HG03520 (cell line): ENCODE data around the gene CANT1.

Experiments used
- ATAC-seq: cut with Tn5 transposase; IDR thresholded peaks from one replicate; pipeline ENCODE4 v1.9.1; 2021; ENCODE audit warnings: mild to moderate bottlenecking, moderate library complexity; ENCODE audit not compliant: unreplicated experiment

CANT1 gene

DNA sequence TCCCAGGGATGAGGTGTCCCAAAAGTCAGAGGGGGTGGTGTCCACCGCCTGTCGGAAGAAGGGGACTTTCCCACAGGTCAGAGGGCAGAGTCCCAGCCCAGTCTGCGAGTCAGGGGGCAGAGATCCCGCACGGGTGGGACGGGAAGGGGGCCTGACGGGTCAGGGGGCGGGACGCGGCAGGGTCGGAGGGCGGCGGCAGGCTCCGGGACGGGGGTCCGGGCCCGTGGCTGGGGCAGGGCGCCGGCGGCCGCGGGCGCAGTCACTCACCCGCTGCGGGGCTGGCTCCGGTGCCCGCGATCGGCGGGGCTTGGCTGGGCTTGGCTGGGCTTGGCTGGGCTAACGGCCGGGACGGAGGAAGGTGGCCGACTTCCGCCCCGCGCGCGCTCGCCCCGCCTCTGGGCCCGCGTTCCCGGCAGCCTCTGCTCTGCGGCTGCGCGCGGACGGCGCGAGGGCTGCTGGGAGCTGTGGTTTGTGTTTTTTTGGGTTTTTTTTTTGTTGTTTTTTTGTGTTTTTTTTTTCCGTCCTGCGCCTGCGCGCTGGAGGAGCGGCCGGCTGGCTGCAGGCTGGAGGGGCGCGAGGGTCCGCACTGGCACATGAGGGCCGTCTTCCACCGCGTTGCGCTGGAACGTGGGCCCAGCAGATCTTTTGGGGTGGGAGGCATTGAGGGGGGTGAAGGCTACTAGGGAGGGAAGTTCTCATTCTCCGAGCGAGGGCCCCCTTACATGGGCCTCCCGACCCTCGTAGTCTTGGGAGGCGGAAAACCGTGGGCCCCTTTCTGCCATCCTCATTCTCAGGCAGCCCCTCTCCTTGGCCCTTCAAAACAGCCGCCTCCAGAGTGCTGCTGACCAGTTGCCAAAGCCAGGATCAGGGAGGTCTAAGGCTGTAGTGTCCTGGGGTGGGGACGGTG lies at the start of gene CANT1:
CANT1 (minus strand) TSS at position 368 of the 907 bp plus-strand sequence. CDS start 12,142 bp downstream, outside the sequence.
- peak; percentile 81 for ATAC-seq

DNA sequence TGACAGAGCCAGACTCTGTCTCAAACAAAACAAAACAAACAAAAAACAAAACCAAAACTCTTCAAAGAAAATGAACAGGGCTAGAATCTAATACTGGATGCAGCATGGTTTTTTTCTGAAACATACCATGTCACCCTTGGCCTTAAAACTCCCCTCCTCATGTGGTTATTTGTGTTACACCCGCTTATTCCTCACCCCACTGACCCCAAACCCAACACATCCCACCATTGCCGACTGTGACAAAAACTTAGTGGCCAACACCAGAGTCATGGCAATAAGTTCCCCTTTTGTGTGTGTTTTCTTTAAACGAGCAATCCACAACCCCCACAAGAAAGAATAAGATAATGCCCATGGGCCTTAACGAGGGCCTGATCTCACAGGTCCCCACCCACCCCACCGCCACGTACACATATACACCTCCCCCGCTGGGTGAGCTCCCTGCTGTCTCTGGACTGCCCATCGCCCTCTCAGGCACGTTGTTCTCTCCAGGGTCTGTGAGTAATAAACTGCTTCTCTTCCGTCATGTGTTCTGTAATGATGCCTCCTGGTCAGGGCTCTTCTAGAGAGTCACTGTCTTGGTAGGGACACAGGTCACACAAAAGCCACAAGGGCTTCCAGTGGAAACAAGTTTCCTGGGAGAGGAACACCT lies 48.3 kb upstream of the CANT1 start:
- no peak for ATAC-seq

DNA sequence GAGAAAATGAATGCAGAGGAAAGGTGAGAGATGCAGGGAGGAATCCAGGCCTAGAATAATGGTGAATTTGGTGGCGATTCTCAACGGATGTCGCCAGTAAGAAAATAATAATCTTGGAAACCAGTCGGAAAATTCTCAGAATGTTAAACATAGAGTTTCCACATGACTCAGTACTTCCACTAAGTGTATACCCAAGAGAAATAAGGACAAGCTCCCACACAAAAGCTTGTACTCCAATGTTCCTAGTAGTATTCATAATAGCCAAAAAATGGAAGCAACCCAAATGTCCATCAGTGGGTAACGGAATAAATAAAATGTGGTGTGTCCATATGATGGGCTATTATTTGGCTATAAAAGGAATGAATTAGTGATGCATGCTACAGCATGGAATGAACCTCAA lies 45.6 kb upstream of the CANT1 start:
- no peak for ATAC-seq

DNA sequence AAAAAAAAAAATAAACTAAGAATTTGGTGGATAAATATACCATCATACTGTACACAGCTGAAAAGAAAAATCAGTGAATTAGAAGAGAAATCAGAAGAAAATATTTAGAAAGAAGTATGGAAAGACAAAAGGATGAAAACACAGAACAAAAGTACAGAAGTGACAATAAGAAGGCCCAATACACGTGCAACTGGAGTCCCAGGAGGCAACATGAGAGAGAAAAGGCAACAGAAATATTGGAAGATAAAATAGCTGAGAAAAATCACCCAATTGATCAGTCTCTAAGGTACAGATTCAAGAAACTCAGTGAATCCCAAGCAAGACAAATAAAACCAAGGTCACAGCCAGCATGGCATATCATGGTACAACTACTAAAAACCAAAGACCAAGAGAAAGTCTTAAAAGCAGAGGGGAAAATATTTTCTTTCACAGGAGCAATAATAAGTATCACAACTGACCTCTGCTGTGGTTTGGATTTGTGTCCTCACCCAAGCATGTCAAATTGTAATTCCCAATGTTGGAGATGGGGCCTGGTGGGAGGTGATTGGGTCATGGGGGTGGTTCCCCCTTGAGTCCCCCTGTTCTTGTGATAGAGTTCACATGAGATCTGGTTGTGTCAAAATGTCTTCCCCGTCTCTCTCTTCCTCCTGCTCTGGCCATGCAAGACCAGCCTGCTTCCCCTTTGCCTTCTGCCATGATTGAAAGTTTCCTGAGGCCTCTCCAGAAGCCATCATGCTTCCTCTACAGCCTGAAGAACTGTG lies 44.8 kb upstream of the CANT1 start:
- ATAC-seq: no peak

DNA sequence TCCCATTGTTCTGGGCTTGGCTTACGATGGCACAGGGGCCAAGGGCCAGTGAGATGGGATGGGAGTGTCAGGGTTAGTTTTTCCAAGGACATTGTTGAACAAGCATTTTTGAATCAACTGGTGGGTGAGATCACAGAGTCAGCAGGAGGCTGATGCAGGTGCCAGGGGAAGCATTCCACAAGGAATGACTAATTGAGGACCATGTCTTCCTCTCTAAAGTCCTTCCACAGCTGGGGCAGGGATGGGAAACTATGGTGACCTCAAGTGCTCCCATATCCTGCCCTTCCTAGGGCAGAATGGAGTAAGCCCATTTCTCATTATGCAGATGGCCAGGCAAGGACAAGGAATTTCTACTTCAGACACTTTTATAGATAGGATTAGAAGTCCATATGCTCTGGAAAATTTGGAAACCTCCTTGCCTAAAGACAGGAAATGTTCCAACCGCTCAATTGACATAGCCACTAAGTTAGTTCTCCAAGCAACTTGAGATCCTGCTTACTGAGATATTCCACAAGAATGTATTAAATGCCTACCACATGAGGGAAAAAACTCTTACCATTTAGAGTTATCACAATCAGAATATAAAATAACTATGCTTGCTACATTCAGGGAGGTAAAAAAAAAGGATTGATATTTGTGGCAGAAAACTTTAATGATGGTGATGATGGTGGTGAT lies 43.8 kb upstream of the CANT1 start:
- ATAC-seq: no peak

DNA sequence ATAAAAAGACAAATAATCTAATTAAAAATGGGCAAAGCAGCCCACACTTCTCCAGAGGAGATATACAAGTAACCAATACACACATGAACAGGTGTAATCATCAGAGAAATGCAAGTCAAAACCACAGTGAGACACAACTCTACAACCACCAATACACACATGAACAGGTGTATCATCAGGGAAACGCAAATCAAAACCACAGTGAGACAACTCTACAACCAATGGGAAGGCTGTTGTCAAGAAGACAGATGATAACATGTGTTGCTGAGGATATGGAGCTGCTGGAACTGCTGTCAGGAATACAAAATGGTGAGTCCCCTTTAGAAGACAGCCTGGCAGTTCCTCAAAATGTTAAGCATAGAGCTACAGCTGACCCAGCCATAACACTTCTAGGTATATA lies 42.6 kb upstream of the CANT1 start:
- no peak for ATAC-seq

DNA sequence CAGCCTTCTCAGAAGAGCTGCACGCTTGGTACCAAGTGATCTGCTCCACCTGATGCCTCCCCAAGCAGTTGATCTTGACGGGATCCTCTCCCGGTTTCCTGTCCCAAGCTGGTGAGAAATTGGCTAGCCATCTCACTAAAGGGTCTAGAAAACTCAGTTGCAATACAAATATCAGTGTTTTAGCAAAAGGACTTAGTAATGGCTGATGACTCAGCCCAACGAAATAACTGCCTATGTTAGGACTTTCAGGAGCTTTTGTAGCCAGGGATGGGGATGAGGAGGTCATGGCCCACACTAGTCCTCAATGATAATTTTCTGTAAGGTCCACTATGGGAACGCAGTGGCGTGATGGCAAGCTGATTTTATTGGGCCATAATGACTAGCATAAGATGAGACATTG lies 41.7 kb upstream of the CANT1 start:
- no peak for ATAC-seq

DNA sequence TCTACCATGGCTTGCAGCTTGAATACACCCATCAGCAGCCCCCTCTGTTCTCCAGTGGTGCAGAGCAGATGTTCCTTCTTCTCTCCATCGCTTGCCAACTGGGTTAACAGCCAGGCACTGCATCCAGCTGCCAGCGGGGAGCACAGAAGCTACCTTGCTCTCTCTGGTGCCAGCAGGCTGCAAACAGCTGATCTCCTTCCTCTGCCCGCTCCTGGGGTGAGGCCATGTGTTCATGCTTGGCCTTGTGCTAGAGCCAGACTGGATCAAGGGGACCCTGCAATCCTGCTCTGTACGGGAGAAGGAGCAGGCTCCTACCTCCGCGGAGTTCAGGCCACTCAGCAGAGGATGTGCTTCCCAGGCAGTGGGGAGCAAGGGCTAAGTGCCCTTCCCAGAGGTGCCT lies 41.0 kb upstream of the CANT1 start:
- no peak for ATAC-seq

DNA sequence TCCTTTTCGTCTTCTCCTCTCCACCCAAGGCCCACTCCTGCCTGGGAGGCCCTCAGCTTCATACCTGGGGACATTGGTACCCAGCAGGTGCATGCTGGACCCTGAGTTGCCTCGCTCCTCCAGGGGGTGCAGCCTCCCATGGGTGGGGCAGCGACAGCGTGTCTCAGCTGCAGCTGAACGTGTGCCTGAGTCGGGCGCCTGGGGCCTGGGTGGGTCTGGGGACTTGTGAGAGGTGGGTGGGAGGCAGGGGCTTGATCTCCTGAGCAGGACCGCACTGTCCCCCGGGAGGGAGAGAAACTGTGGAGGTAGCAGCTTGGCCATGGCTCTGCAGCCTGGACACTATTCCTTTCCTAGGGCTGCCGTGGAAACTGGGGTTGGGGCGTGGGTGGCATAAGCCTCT lies 40.3 kb upstream of the CANT1 start:
- ATAC-seq: no peak

DNA sequence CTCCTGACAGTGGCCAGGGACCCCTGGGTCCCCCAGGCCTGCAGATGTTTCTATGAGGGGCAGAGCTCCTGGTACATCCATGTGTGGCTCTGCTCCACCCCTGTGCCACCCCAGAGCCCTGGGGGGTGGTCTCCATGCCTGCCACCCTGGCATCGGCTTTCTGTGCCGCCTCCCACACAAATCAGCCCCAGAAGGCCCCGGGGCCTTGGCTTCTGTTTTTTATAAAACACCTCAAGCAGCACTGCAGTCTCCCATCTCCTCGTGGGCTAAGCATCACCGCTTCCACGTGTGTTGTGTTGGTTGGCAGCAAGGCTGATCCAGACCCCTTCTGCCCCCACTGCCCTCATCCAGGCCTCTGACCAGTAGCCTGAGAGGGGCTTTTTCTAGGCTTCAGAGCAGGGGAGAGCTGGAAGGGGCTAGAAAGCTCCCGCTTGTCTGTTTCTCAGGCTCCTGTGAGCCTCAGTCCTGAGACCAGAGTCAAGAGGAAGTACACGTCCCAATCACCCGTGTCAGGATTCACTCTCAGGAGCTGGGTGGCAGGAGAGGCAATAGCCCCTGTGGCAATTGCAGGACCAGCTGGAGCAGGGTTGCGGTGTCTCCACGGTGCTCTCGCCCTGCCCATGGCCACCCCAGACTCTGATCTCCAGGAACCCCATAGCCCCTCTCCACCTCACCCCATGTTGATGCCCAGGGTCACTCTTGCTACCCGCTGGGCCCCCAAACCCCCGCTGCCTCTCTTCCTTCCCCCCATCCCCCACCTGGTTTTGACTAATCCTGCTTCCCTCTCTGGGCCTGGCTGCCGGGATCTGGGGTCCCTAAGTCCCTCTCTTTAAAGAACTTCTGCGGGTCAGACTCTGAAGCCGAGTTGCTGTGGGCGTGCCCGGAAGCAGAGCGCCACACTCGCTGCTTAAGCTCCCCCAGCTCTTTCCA lies 39.5 kb upstream of the CANT1 start:
- ATAC-seq: no peak

DNA sequence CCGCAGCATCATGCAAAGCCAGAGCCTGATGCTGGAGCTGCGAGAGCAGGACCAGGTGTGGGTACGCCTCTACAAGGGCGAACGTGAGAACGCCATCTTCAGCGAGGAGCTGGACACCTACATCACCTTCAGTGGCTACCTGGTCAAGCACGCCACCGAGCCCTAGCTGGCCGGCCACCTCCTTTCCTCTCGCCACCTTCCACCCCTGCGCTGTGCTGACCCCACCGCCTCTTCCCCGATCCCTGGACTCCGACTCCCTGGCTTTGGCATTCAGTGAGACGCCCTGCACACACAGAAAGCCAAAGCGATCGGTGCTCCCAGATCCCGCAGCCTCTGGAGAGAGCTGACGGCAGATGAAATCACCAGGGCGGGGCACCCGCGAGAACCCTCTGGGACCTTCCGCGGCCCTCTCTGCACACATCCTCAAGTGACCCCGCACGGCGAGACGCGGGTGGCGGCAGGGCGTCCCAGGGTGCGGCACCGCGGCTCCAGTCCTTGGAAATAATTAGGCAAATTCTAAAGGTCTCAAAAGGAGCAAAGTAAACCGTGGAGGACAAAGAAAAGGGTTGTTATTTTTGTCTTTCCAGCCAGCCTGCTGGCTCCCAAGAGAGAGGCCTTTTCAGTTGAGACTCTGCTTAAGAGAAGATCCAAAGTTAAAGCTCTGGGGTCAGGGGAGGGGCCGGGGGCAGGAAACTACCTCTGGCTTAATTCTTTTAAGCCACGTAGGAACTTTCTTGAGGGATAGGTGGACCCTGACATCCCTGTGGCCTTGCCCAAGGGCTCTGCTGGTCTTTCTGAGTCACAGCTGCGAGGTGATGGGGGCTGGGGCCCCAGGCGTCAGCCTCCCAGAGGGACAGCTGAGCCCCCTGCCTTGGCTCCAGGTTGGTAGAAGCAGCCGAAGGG lies 38.6 kb upstream of the CANT1 start:
- ATAC-seq: no peak

DNA sequence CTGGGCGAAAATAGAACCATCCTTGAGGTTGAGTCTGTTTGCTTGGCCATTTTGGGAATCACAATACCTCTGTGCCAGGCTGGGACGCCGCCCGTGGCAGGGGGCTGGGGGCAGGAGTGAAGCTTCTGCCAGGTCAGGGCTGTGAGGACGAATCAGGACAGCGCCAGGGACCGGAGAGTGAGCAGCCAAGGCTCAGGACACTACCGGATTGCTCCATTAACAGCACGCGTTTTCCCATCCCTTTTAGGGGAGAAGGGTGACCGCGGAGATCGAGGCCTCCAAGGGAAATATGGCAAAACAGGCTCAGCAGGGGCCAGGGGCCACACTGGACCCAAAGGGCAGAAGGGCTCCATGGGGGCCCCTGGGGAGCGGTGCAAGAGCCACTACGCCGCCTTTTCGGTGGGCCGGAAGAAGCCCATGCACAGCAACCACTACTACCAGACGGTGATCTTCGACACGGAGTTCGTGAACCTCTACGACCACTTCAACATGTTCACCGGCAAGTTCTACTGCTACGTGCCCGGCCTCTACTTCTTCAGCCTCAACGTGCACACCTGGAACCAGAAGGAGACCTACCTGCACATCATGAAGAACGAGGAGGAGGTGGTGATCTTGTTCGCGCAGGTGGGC lies 37.8 kb upstream of the CANT1 start:
- ATAC-seq: no peak

DNA sequence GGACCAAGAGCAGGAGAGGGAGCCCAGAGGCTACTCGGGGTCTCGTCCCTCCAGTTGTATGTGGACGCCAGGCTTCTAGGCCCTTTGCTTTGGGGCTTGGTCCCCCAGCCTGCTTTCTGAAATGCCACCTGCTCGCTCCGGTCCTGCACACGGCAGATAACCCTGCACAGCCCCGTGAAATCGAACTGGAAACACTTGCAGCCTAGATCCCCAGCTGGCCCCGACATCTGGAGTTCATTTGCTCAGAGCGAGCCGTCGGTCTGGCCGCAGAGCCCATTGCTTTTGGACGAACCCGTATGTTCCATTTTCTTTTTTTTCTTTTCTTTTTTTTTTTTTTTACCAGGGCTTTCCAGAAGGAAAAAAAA lies 37.3 kb upstream of the CANT1 start:
- ATAC-seq: no peak

DNA sequence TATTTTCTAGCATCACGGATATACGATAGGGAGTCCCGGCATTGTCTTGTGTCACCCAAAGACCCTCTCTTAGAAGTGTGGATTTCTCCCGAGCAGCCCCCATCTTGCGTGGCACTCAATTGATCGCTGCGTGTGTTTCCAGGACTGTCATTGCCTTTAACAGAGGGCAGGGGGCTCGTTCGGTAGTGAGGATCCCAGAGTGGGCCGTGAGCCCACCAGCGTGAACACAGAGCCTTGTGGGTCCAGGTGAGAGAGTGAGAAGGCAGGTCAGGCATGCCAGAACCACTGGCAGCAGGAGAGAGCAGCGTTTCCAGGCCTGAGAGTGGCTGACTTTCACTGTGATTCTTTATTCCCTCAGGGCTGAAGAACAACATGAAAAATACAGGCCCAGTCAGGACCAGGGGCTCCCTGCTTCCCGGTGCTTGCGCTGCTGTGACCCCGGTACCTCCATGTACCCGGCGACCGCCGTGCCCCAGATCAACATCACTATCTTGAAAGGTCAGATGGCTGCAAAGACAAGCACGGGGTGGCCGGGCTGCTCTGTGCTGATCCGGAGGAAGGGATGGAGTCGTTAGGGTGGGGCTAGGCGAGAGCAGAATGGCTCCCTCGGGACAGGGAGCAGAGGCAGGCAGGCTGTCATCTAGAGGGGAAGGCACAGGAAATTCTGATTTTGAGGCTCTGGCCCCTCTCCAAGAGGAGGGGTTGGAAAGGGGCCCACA lies 36.8 kb upstream of the CANT1 start:
- no peak for ATAC-seq

DNA sequence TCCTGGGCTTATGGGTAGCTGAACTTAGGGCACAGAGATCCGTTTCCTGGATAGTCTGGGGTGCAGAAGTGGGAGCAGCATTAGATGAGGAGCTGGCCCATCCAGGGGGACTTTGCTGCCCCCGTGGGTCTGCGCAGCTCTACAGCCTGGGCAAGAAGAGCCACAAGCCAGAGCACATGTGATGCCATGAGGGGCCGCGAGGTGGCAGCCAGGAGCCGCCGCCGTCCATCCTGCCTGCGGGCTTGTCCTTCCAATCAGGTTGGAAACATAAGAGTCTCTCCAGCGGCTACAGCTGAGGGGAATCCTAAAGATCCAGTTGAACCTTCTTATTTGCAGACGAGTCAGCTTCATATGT lies 36.3 kb upstream of the CANT1 start:
- ATAC-seq: no peak

DNA sequence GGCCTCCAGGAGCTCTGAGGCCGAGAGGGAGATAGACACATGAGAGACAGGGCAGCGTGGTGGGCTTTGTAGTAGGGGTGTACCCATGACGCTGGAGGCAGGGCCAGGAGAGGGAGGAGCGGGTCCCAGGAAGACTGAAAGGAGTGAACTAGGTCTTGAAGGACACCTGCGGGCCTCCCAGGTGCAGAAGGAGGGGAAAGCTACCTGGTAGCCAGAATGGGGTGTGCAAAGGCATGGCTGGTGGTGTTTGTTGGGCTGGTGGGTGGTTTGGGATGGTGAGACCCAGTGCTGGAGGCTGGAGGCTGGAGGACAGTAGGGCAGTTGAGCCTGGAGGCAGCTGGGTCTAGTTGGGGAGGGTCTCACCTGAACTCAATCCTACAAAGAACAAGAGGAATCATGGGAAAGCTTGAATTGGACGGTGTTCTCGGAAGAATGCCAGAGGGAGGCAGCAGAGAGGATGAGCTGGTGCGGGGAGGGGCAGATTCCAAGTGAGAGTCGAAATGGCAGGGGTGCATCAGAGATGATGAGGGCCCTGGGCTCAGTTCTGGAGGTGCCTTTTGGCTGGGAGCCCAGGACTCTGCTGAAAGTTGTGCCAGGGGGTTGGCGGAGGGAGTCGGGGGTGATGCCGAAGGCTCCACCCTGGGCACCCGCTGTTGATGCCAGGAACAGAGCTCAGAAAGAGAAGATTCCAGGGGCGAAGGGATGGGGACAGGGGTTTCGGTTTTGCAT lies 35.6 kb upstream of the CANT1 start:
- no peak for ATAC-seq

DNA sequence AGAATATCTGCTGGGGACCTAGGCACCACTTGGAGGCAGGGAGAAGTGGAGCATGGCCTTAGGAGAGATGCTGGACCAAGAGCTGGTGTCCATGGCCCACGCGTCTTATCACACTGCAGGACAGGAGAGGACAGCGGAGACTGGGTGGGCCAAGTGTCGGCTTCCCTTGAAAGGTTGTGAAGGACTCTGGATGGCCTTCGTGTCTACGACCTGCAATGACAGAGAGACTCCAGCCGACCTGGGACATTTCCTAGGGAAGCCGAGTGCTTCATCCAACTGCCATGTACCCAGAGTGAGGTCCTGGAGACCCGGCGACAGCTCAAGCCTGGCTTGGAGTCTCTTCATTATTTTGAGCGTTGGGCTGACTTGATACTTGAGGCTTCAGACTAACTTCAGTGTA lies 34.9 kb upstream of the CANT1 start:
- no peak for ATAC-seq
